Ovary (tissue), 3 donors: Measurements from ENCODE around the gene NLN.

Experiments
- CTCF ChIP-seq, 3 donors: fragments of 450-650 bp in 2 of 3; fragments of 200-600 bp in 1 of 3; IDR thresholded peaks; one replicate each; pipeline versions ENCODE4 v1.5.1 to v1.8.0; 2016 to 2022; ENCODE audit warnings: antibody characterized with exemption in 3 of 3, mild to moderate bottlenecking in 1 of 3
- EP300 ChIP-seq: sonication (generic); formaldehyde crosslinking; IDR thresholded peaks from one replicate; pipeline ENCODE4 v1.6.1; 2017; ENCODE audit warnings: antibody characterized with exemption
- POLR2A ChIP-seq: fragments of 450-650 bp; IDR thresholded peaks from one replicate; pipeline ENCODE4 v1.6.1; 2017; ENCODE audit warnings: antibody characterized with exemption, mild to moderate bottlenecking, moderate library complexity
- donor health status: DM: no; HTN: no; CAD: no.

GRCh38 chr5:65812648-65813047, 90.6 kb downstream of the NLN start:
- TF ChIP-seq CTCF (IDR thresholded peaks at IDR 0.05) (no peak), POLR2A (no peak), EP300 (no peak)
